OCI-LY7 (cell line): ENCODE data around the gene SPATA17. TPM values are rescaled to one million over a fixed set of nuclear protein-coding genes. Genes with fewer than 3 reads are reported as not detected.

Experiments used
- BruUV-seq: library from RNA; stranded (reverse); fragments of 400-500 nt; replicated peaks from 2 replicates; lab custom pipeline; 2021; lab: Mats Ljungman, UMichigan
- CTCF ChIA-PET: fragments of 300-600 bp; sonication (Branson Sonifier 250); formaldehyde crosslinking; loops from one replicate; lab custom pipeline; 2022; ENCODE audit warnings: antibody characterized with exemption; ENCODE audit not compliant: unreplicated experiment; lab: Charles Lee
- POLR2A ChIA-PET: fragments of 300-600 bp; sonication (Branson Sonifier 250); formaldehyde crosslinking; loops from one replicate; lab custom pipeline; 2022; ENCODE audit warnings: antibody characterized with exemption; lab: Charles Lee
- DNase-seq: peaks from one replicate; pipeline ENCODE4 v3.0.0-alpha.2; 2015; ENCODE audit warnings: low spot score
- H2AFZ ChIP-seq: fragments of 200-600 bp; sonication (generic), shearing (Covaris generic); 2 replicates; pipeline ENCODE4 v1.6.1; 2014; ENCODE audit warnings: mild to moderate bottlenecking, antibody characterized with exemption, low read length, moderate library complexity
- H3K27ac ChIP-seq: fragments of 200-600 bp; sonication (generic); 2 replicates; pipeline ENCODE4 v1.5.1; 2014; ENCODE audit warnings: mixed run types, low read depth, mild to moderate bottlenecking, moderate library complexity, low read length, inconsistent platforms; ENCODE audit not compliant: poor library complexity, severe bottlenecking
- H3K36me3 ChIP-seq: fragments of 200-600 bp; sonication (generic); 2 replicates; pipeline ENCODE4 v1.6.1; 2014; ENCODE audit warnings: mild to moderate bottlenecking, antibody characterized with exemption, low read length, moderate library complexity, mixed read lengths; ENCODE audit not compliant: insufficient read depth
- H3K4me1 ChIP-seq: fragments of 200-600 bp; sonication (generic); 2 replicates; pipeline ENCODE4 v1.5.1; 2014; ENCODE audit warnings: mild to moderate bottlenecking, low read length; ENCODE audit not compliant: insufficient read depth, poor library complexity, severe bottlenecking
- H3K4me2 ChIP-seq: fragments of 200-600 bp; sonication (generic); 2 replicates; pipeline ENCODE4 v1.6.1; 2014; ENCODE audit warnings: mild to moderate bottlenecking, low read length
- H3K4me3 ChIP-seq: fragments of 200-600 bp; sonication (generic); 2 replicates; pipeline ENCODE4 v1.5.1; 2014; ENCODE audit warnings: mild to moderate bottlenecking, low read depth, low read length; ENCODE audit not compliant: poor library complexity, severe bottlenecking
- H3K79me2 ChIP-seq: fragments of 200-600 bp; sonication (generic); 2 replicates; pipeline ENCODE4 v1.6.1; 2016; ENCODE audit warnings: low read depth, mild to moderate bottlenecking, low read length, moderate library complexity, mixed read lengths; ENCODE audit not compliant: insufficient read depth
- H3K9me2 ChIP-seq: fragments of 200-600 bp; sonication (generic); 2 replicates; pipeline ENCODE4 v1.6.1; 2016; ENCODE audit warnings: mild to moderate bottlenecking, low read length, mixed read lengths; ENCODE audit not compliant: insufficient read depth
- H3K9me3 ChIP-seq: fragments of 200-600 bp; sonication (generic); 2 replicates; pipeline ENCODE4 v1.6.1; 2014; ENCODE audit warnings: mild to moderate bottlenecking, mixed run types, low read length, mixed read lengths
- H4K20me1 ChIP-seq: fragments of 200-600 bp; sonication (generic); 2 replicates; pipeline ENCODE4 v1.6.1; 2014; ENCODE audit warnings: mild to moderate bottlenecking, antibody characterized with exemption, low read length, moderate library complexity, mixed read lengths; ENCODE audit not compliant: insufficient read depth
- CTCF ChIP-seq: fragments of 200-600 bp; sonication (generic); conservative IDR thresholded peaks from 2 replicates; pipeline ENCODE4 v1.5.1; 2014; ENCODE audit warnings: mild to moderate bottlenecking, antibody characterized with exemption, low read length, moderate library complexity, mixed read lengths
- EZH2phosphoT487 ChIP-seq: fragments of 200-600 bp; sonication (generic); IDR thresholded peaks from 2 replicates; pipeline ENCODE4 v1.6.1; 2018; ENCODE audit warnings: low read depth, borderline replicate concordance, mild to moderate bottlenecking, mixed run types, antibody characterized with exemption, low read length, moderate library complexity, mixed read lengths
- intact Hi-C: fragments of 100-400 bp; cut with micrococcal nuclease; formaldehyde crosslinking; loops from one replicate; pipeline ENCODE4 v1.10.0; 2022; ENCODE audit not compliant: unreplicated experiment
- total RNA-seq, 2 experiments: library from RNA; depleted of rRNA in 1 of 2; stranded (reverse); fragments of >200 nt in 1 of 2; shearing (Covaris generic) in 1 of 2; gene quantifications; 2 replicates each; pipeline ENCODE4 v1.2.3, GENCODE V29; 2014 to 2022

SPATA17 gene
- total RNA-seq, 2 experiments from 2014 or later = not detected

GRCh38 chr1:217889401-217889800 lies 258.3 kb downstream of the SPATA17 start:
- H2AFZ ChIP-seq = no peak overlapping the region
- H3K4me2 ChIP-seq = no peak overlapping the region
- H3K4me1 ChIP-seq = no peaks in the 10 kb centered on the region
- ChIA-PET CTCF (no interaction called here), POLR2A (no interaction called here)
- no peaks in the 10 kb centered on the region for H3K79me2 ChIP-seq
- TF ChIP-seq CTCF = no peak
- no peak for TF ChIP-seq EZH2phosphoT487
- no peak for DNase-seq
- no peaks in the 10 kb centered on the region for H4K20me1 ChIP-seq
- H3K9me3 ChIP-seq = no peaks in the 10 kb centered on the region
- H3K4me3 ChIP-seq = no peak overlapping the region
- no peak overlapping the region for H3K27ac ChIP-seq
- intact Hi-C loops = no loop called here
- no peaks in the 10 kb centered on the region for H3K9me2 ChIP-seq
- no TSS peak for BruUV-seq
- H3K36me3 ChIP-seq = no peaks in the 10 kb centered on the region

GRCh38 chr1:217891966-217892365 lies 260.8 kb downstream of the SPATA17 start:
- no peak for DNase-seq
- CTCF ChIA-PET = no interaction called here
- Histone ChIP-seq H3K4me2 (no peak overlapping the region), H4K20me1 (no peaks in the 10 kb centered on the region), H3K4me1 (no peaks in the 10 kb centered on the region), H3K9me3 (no peaks in the 10 kb centered on the region), H3K9me2 (no peaks in the 10 kb centered on the region), H3K36me3 (no peaks in the 10 kb centered on the region), H2AFZ (no peak overlapping the region), H3K27ac (no peak overlapping the region), H3K79me2 (no peaks in the 10 kb centered on the region), H3K4me3 (no peak overlapping the region)
- TF ChIP-seq CTCF = no peak
- no peak for TF ChIP-seq EZH2phosphoT487
- POLR2A ChIA-PET = interaction anchor here (0.9 kb wide), 1 partner anchor 21 kb away, joined by 7 read pairs; no protein-coding TSS in a partner anchor
- BruUV-seq = no TSS peak
- intact Hi-C loops = no loop called here

GRCh38 chr1:217892750-217893149 lies 261.6 kb downstream of the SPATA17 start:
- H3K9me2 ChIP-seq = no peaks in the 10 kb centered on the region
- H3K36me3 ChIP-seq = no peaks in the 10 kb centered on the region
- no peaks in the 10 kb centered on the region for H3K79me2 ChIP-seq
- TF ChIP-seq CTCF = no peak
- TF ChIP-seq EZH2phosphoT487 = no peak
- no peaks in the 10 kb centered on the region for H4K20me1 ChIP-seq
- intact Hi-C loops = no loop called here
- POLR2A ChIA-PET = no interaction called here
- H3K4me2 ChIP-seq = no peak overlapping the region
- no peaks in the 10 kb centered on the region for H3K9me3 ChIP-seq
- H3K4me1 ChIP-seq = no peaks in the 10 kb centered on the region
- H3K27ac ChIP-seq = no peak overlapping the region
- H2AFZ ChIP-seq = no peak overlapping the region
- DNase-seq = no peak
- CTCF ChIA-PET = no interaction called here
- BruUV-seq = no TSS peak
- H3K4me3 ChIP-seq = no peak overlapping the region
